ENCODE results near the gene MRAS. TPM values are rescaled to one million over a fixed set of nuclear protein-coding genes. Genes with fewer than 3 reads are reported as not detected.

MRAS gene
- total and polyA plus RNA-seq, 2 of the 13 experiments (the other 11 are each of a cell fraction or from before 2014, with no cell fraction given): 8.8 to 36.2 TPM

GRCh38 chr3:138434276-138434874 lies 86.0 kb downstream of the MRAS start, which contains the start of gene ESYT3 (continued):
- TF ChIP-seq ATF1 (CRISPR knock-in tag; IDR thresholded peaks at IDR 0.05) (no peak), EEA1 (CRISPR knock-in tag; IDR thresholded peaks at IDR 0.05; ENCODE audit: borderline replicate concordance) (no peak), ZKSCAN1 (IDR thresholded peaks at IDR 0.05; ENCODE audit: low read length) (no peak), SCMH1 (CRISPR knock-in tag; IDR thresholded peaks at IDR 0.05; ENCODE audit: borderline replicate concordance) (no peak), ZNF354B (CRISPR knock-in tag; IDR thresholded peaks at IDR 0.05) (0 out of 2 replicates have a peak, but pooled peaks have one; percentile 25), ZNF225 (CRISPR knock-in tag; IDR thresholded peaks at IDR 0.05) (no peak), THRA (CRISPR knock-in tag; IDR thresholded peaks at IDR 0.05; ENCODE audit: borderline replicate concordance) (peak; percentile 61; the same call in 1 of the 2 replicates), ZNF781 (CRISPR knock-in tag; IDR thresholded peaks at IDR 0.05; ENCODE audit: borderline replicate concordance, not compliant biosample characterization) (peak; percentile 98), ZGPAT (CRISPR knock-in tag; IDR thresholded peaks at IDR 0.05) (peak; percentile 86), ZC3H4 (CRISPR knock-in tag; IDR thresholded peaks at IDR 0.05; ENCODE audit: borderline replicate concordance) (no peak), LBX2 (CRISPR knock-in tag; IDR thresholded peaks at IDR 0.05; ENCODE audit: borderline replicate concordance) (peak; percentile 81), WIZ (CRISPR knock-in tag; IDR thresholded peaks at IDR 0.05) (no peak; the same call in 1 of the 2 replicates), HNF4A (CRISPR knock-in tag; IDR thresholded peaks at IDR 0.05) (peak; percentile 57; the same call in 1 of the 2 replicates), RARA (CRISPR knock-in tag; IDR thresholded peaks at IDR 0.05) (peak; percentile 58), NFATC3 (CRISPR knock-in tag; IDR thresholded peaks at IDR 0.05) (0 out of 2 replicates have a peak, but pooled peaks have one; percentile 70), ARID5B (CRISPR knock-in tag; IDR thresholded peaks at IDR 0.05) (peak; percentile 67; the same call in 1 of the 2 replicates), ZNF597 (CRISPR knock-in tag; IDR thresholded peaks at IDR 0.05) (no peak), ZNF362 (CRISPR knock-in tag; IDR thresholded peaks at IDR 0.05; ENCODE audit: borderline replicate concordance) (0 out of 2 replicates have a peak, but pooled peaks have one; percentile 52)
